Activated CD8-positive, alpha-beta memory T cell treated with anti-CD3 and anti-CD28 coated beads, Interleukin-2, amount 50 U/mL, for 24 hours (primary cell): Measurements from ENCODE around the gene OR10H2.
"Not testable (repeated sequence)": the region's sequence is repeated elsewhere in the genome, so short reads cannot be mapped to it uniquely, and the experiment has no call there.

ENCODE experiments used
- DNase-seq: peaks from one replicate; pipeline ENCODE4 v3.0.0-alpha.2; 2020; ENCODE audit errors: extremely low read depth

The OR10H2 gene

DNA sequence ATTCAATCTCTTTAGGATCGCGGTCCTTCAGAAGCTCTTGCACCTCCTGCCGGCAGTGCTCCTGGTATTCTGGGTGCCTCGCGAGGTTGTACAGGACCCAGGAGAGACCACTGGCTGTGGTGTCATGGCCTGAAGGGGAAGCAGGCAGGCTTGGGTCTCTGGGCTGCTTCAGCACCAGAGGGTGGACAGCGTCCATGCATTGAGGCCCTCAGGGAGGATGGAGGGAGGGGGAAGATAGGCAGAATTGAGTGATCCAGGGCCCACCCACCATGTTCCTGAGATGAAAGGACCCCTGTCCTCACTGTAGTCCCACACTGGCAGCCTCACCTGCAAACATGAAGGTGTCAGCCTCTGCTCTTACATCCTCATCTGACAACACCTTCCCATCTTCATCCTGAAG, 41.8 kb downstream of the OR10H2 start:
- DNase-seq = no peak

DNA sequence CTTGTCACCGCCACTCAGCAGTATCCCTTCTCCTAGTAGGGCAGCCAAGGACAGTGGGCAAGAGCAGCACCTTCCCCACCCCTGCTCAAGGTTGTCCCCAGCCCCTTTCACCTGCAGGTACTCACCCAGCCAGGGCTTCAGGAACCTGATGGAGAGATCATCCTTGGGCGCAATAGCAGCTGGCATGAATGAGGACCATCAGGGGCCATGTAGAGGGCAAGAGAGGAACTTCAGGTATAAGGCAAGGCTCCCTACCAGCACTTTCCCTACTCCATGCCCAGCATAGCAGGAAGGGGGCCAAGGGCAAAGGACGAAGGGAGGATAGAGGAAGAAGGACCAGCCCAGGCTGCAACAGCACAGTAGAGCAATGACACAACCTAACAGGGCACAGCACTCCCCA, 46.3 kb downstream of the OR10H2 start:
- not testable (repeated sequence) for DNase-seq

DNA sequence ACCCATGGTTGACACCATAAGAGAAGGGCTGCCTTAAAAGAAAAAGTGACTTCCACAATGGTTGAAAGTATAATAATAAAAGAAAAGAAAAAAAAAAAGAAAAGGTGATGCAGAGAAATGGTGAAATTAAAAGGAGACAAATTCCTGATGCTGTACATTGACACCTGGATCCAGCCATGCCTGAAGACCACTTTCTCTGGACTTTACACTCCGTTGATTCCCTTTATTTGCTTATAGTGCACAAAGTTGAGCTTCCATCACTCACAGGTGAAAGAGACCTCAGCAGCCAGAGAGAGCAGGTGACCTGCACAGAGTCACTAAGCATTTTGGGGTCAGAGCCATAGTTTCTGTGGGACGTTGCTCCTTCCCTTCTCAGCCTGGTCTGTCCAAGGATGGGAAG, 47.4 kb downstream of the OR10H2 start:
- no peak for DNase-seq

DNA sequence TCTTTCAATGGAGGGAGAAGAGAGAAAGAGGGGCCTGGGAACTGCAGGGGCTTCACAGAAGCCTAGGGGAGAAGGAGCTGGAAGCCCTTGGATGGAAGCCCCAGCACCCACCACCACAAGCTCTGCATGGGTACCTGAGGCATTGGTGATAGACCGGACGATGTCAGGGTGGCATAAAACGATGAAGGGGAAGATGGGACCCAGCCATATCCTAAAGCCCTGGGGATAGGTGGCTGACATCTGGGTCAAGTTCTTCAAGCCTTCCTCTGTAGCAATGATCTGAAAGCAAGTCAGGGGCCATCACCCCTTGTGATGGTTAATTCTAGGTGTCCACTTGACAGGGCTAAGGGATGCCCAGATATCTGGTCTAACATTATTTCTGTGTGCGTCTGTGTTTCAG, 48.4 kb downstream of the OR10H2 start:
- DNase-seq = no peak

DNA sequence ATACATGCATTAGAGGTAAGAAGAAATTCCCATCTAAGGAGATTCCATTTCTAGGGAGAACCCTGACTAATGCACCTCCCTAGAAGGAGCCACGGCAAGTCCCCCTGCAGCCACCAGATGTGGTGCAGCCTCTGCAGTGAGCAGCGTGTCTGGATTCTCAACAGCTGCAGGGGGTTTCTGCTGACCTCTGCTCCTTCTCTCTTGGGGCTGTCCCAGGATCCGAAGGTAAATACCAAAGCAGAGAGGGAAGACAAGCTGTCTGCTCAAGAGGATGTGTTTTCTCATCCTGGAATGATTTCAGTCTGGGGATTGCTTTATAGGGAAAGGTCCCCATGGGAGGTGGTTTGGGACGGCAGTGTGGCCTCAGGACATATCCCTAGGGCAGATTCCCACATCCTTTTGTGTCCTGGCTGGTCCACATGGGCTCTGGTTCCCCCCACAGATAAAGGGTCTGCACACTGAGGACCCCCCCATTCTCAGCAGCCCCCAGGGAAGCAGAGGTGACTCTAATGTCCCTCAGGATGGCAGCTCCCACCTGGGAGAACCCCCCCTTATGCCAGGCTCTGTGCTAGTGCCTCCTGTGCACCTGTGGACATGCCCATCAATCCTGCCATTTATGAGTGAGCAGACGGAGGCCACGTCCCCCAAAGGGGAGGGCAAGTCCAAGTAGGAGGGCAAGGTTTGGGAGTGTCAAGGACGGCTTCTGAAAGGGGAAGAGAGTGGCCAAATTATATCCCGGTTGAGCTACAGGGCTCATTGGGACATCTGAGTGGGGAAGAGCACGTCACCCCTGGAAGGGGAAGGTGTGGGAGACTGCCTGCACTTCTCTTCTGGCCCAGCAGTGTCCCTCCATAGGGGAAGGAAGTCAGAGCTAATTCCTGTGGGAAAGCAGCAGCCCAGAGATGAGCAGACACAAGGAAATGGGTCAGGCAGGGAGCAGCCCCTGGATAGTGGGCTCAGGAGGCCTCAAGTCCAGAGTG, 49.5 kb downstream of the OR10H2 start:
- no peak for DNase-seq
